Uterus (tissue), 4 donors: Measurements from ENCODE around the gene CADM2. TPM values are rescaled to one million over a fixed set of nuclear protein-coding genes. Genes with fewer than 3 reads are reported as not detected.
"Not testable (repeated sequence)": the region's sequence is repeated elsewhere in the genome, so short reads cannot be mapped to it uniquely, and the experiment has no call there.

Experiments used
- DNase-seq, 2 donors: peaks; one replicate each; pipeline ENCODE4 v3.0.0-alpha.2; 2019 to 2020
- H3K27ac ChIP-seq, 2 donors: fragments of 200-600 bp; sonication (generic); 1 replicate in 1 of 2; 2 replicates in 1 of 2; pipeline ENCODE4 v1.5.1; 2016 to 2018
- H3K27me3 ChIP-seq, 2 donors: fragments of 200-600 bp; sonication (generic); one replicate each; pipeline ENCODE4 v1.5.1; 2018 to 2019; ENCODE audit warnings: control low read depth in 1 of 2
- H3K36me3 ChIP-seq, 2 donors: fragments of 200-600 bp; sonication (generic); one replicate each; pipeline ENCODE4 v1.5.1; 2019; ENCODE audit warnings: control low read depth in 1 of 2
- H3K4me1 ChIP-seq, 2 donors: fragments of 200-600 bp; sonication (generic); one replicate each; pipeline ENCODE4 v1.5.1; 2018 to 2019; ENCODE audit warnings: control low read depth in 1 of 2
- H3K4me3 ChIP-seq, 2 donors: fragments of 200-600 bp; sonication (generic); 1 replicate in 1 of 2; 2 replicates in 1 of 2; pipeline ENCODE4 v1.5.1; 2018 to 2019; ENCODE audit warnings: mild to moderate bottlenecking in 1 of 2
- H3K9me3 ChIP-seq, 2 donors: fragments of 200-600 bp; sonication (generic); one replicate each; pipeline ENCODE4 v1.5.1; 2019; ENCODE audit warnings: control low read depth in 1 of 2
- POLR2A ChIP-seq, 2 donors: fragments of 450-650 bp; IDR thresholded peaks; one replicate each; pipeline ENCODE4 v1.6.1; 2016; ENCODE audit warnings: antibody characterized with exemption in 2 of 2, mild to moderate bottlenecking in 1 of 2, moderate library complexity in 1 of 2
- intact Hi-C: fragments of 100-400 bp; cut with DNase I; formaldehyde crosslinking; loops from one replicate; pipeline ENCODE4 v1.15.1; 2023; ENCODE audit warnings: low total_unique reads
- total RNA-seq, 4 donors: library from RNA; depleted of rRNA in 3 of 4; stranded (reverse); fragments of >200 nt in 3 of 4; gene quantifications; one replicate each; pipeline versions ENCODE4 v1.1.0 to v1.2.4, GENCODE V29; 2014 to 2023
- TF ChIP-seq, protein P1 (sequence below), 4 experiments: fragments of 200-600 bp in 2 of 4; fragments of 450-650 bp in 2 of 4; sonication (generic) in 2 of 4; IDR thresholded peaks; one replicate each; pipeline ENCODE4 v1.5.1; 2016 to 2019; ENCODE audit warnings: antibody characterized with exemption in 4 of 4, mild to moderate bottlenecking in 2 of 4, moderate library complexity in 1 of 4
- donor health status: DM: yes; HTN: yes; CAD: no.

CADM2 gene
- 1 to 10 TPM in 1 of 4 donors, under 1 TPM in 2, not detected in 1; 0.29 to 6.6 (median 0.85) TPM for total RNA-seq

DNA sequence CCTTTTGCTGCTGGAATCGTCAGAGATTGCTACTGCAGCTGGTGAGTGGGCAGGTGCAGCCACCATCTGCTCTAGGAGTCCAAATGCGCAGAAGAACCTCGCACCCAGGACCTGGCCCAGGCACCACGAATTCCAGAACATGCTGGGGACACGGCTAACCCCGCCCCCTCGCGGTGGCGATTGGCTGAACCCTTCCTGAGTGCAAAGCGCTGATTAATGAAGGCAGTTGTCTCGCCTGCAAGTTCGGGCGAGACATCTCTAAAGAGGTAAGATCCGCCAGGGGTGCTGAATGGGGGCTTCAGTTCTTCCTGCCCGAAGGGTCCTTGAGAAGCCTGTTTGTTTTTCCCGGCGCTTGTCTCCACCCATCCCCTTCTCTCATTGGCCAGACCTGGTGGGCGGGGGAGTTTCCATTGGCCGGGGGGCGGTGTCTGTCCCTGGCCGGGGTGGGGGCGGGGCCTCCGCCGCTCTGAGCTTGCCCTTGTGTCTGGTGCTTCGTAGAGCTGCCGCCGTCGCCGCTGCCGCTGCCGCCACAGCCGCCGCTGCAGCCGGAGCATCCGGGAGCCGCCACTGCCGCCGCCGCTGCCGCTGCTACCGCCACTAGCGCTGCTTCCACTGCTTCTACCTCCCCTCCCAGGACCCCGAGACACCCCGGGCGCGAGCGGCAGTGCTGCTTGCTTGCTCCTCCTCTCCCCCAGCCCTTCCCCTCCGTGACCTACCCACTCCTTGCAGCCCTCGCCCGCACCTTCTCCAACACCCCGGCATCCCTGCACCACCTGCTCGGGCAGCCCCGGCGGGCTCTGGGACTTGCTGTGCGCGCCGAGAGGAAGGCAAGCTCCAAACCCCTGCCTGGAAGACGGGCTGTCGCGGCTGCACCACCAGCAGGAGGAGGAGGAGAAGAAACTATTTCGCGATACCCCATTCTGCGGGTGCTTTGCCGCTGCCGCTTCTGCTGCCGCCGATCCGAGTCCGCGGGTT is at the start of gene CADM2:
Gene CADM2, plus strand, starts transcription at position 495 of the 975 bp plus-strand sequence.
- TF ChIP-seq POLR2A (IDR thresholded peaks at IDR 0.05): peak; percentile 7 to 30
- TF ChIP-seq, protein P1, sequence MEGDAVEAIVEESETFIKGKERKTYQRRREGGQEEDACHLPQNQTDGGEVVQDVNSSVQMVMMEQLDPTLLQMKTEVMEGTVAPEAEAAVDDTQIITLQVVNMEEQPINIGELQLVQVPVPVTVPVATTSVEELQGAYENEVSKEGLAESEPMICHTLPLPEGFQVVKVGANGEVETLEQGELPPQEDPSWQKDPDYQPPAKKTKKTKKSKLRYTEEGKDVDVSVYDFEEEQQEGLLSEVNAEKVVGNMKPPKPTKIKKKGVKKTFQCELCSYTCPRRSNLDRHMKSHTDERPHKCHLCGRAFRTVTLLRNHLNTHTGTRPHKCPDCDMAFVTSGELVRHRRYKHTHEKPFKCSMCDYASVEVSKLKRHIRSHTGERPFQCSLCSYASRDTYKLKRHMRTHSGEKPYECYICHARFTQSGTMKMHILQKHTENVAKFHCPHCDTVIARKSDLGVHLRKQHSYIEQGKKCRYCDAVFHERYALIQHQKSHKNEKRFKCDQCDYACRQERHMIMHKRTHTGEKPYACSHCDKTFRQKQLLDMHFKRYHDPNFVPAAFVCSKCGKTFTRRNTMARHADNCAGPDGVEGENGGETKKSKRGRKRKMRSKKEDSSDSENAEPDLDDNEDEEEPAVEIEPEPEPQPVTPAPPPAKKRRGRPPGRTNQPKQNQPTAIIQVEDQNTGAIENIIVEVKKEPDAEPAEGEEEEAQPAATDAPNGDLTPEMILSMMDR (IDR thresholded peaks at IDR 0.05): peak in 3 of 4 experiments; percentile 11 to 34 (median 22)
- Histone ChIP-seq H3K27ac (no peak within 1 kb of the TSS), H3K27me3 (peaks cover 11 to 25% of the 10 kb centered on the region in 2 donors), H3K4me1 (peaks cover 0 to 13% of the 10 kb centered on the region in 2 donors), H3K4me3 (peak within 1 kb of the TSS; percentile 35 to 49), H3K9me3 (no peaks in the 10 kb centered on the region), H3K36me3 (no peaks in the 10 kb centered on the region)
- intact Hi-C loops: no loop called here
- peak; percentile 76 to 80 for DNase-seq

GRCh38 chr3:84918592-84918991 is 40.2 kb upstream of the CADM2 start:
- intact Hi-C loops, H3K4me3 ChIP-seq, H3K9me3 ChIP-seq, H3K36me3 ChIP-seq, DNase-seq, H3K4me1 ChIP-seq, H3K27ac ChIP-seq, H3K27me3 ChIP-seq: not testable (repeated sequence)

GRCh38 chr3:84922682-84923081 is 36.1 kb upstream of the CADM2 start:
- intact Hi-C loops: no loop called here
- Histone ChIP-seq H3K9me3 (no peaks in the 10 kb centered on the region), H3K27ac (no peak overlapping the region), H3K4me3 (no peak overlapping the region), H3K4me1 (no peaks in the 10 kb centered on the region), H3K36me3 (no peaks in the 10 kb centered on the region), H3K27me3 (no peaks in the 10 kb centered on the region)
- TF ChIP-seq, protein P1 (IDR thresholded peaks at IDR 0.05): no peak
- TF ChIP-seq POLR2A (IDR thresholded peaks at IDR 0.05): no peak
- no peak for DNase-seq

DNA sequence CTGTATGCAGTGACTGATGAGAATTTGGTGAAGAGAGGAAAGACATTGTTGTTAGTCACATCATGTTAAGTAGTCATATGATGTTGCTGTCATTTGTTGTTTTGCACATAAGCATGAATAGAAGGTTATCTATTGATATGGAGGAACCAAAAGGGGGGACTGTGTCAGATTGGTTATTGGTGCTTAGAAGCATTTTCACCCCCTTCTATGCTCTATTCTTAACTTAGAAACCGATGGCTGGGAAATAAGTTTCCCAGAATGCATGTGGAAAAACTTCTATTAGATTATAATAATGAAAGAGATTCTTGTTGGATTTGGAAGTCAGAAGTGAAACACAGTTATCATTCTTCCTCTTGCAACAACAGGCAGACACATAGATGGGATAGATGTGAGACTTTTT is 33.2 kb upstream of the CADM2 start:
- Histone ChIP-seq H3K4me1 (no peaks in the 10 kb centered on the region), H3K27ac (no peak overlapping the region), H3K4me3 (no peak overlapping the region), H3K27me3 (no peaks in the 10 kb centered on the region), H3K36me3 (no peaks in the 10 kb centered on the region), H3K9me3 (no peaks in the 10 kb centered on the region)
- intact Hi-C loops: no loop called here
- DNase-seq: no peak
- no peak for TF ChIP-seq POLR2A (IDR thresholded peaks at IDR 0.05)

DNA sequence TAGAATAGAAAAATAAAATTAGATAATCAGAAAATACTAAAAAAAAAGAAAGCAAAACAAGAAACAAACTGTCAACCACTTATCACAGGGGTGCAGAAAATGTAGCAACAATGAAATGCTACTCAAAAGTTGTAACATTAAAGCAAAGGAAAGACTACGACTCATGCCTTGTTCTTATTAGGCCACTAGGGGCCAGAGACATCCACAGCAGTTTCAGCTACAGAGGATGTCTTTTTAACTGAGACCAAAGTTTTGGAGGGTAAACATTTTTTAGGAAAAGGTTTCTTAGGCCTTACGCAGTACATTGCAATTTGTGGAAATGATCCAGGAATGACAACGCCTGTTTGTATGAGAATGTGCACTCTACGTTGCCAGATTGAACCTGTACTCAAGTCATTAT is 15.4 kb upstream of the CADM2 start:
- Histone ChIP-seq H3K36me3 (no peaks in the 10 kb centered on the region), H3K4me1 (no peaks in the 10 kb centered on the region), H3K4me3 (no peak overlapping the region), H3K27me3 (no peaks in the 10 kb centered on the region), H3K27ac (no peak overlapping the region), H3K9me3 (no peaks in the 10 kb centered on the region)
- DNase-seq: no peak
- intact Hi-C loops: no loop called here
- TF ChIP-seq, protein P1 (IDR thresholded peaks at IDR 0.05): no peak
- no peak for TF ChIP-seq POLR2A (IDR thresholded peaks at IDR 0.05)

DNA sequence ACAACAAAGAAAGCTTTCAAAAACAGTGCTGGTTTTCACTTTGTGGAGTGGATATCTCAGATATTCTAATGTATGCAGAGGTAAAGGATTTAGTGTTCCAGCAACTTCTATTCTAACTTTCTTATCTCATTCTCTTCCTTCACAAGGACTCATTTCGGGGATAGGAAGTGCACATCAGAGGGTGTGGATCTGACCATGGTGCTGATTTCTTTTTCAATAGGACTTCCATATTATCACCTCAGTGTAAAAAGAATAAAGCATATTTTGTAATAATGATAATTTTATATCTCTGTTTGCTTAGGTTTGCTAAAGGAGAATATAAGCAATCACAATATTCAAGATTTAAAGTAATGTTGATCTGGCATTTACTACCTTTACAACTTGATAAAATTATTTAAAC is 12.5 kb upstream of the CADM2 start:
- H3K9me3 ChIP-seq: no peaks in the 10 kb centered on the region
- no peak for TF ChIP-seq POLR2A (IDR thresholded peaks at IDR 0.05)
- H3K4me1 ChIP-seq: no peaks in the 10 kb centered on the region
- intact Hi-C loops: no loop called here
- H3K27ac ChIP-seq: no peak overlapping the region
- H3K27me3 ChIP-seq: no peaks in the 10 kb centered on the region
- no peak for DNase-seq
- H3K36me3 ChIP-seq: no peaks in the 10 kb centered on the region
- H3K4me3 ChIP-seq: no peak overlapping the region
